GM19240 (cell line): ENCODE results near the gene GRIN2C.
"Not testable (repeated sequence)": the region's sequence is repeated elsewhere in the genome, so short reads cannot be mapped to it uniquely, and the experiment has no call there.

Experiments used
- DNase-seq: peaks from one replicate; pipeline ENCODE4 v3.0.0; 2011; ENCODE audit warnings: low spot score; ENCODE audit not compliant: insufficient read length

Gene GRIN2C

GRCh38 chr17:74881073-74881472, 21.4 kb upstream of the GRIN2C start:
- DNase-seq = no peak

DNA sequence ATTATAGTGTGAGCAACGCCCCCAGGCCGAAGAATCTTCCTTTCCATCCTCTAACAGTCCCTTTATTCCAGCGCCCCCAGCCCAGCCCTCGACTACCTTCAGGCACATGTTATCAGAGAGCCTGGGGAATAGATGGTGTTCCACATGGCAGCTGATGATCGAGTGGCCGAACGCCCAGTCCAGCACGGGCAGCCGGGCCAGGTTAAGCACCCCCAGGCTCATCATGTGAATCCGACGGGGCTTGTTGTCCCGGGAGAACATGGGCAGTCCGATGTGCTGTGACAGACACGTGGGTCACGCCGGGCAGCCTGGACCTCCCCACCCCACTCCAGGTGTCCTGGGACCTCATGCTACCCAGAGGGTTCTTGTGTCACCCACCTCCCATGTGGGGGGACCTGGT, 19.6 kb upstream of the GRIN2C start:
- DNase-seq = no peak

- DNase-seq = no peak
These were observed 19.0 kb upstream of the GRIN2C start for GRCh38 chr17:74878658-74879057.

DNA sequence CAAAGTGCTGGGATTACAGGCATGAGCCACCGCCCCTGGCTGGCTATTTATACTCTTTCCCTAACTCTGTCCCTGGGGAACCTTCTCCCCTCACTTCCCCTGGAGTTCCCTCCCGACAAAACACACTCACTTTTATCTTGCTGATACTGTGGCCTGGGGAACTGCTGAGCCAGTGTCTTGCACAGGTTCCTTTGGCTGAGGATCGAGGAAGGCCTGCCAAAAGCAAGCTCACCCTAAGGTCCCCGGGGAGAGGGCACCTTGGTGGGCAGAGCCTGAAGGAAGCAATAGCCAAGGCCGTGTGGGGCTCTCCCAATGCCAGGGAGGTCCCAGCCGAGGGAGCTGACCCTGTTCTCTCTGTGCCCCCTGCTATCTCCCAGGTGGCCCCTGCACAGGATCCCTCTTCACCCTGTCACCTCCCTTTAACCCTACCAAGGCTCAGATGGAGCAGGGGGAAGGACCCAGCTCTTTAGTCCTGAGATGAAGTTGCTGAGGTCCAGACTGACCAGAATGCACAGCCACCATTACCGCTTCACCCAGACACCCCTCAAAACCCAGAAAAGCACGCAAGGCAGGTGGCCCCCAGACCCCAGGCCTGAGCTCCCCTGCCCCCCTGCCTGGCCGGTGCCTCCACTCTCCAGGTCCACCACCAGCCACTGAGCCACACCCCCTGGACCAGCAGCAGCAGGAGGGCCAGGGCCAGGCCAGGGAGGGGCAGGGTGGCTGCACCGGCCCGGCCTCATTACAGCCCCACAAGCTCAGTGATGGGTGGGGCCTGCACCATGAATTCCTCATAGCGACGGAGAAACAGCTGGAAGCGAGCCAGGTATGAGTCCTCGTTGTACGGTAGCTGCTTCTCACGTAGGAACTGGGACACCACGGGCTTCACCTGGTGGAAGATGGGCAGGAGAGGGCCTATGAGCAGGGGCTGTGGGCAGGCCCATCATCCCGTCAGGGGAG, 18.2 kb upstream of the GRIN2C start:
- no peak for DNase-seq

DNA sequence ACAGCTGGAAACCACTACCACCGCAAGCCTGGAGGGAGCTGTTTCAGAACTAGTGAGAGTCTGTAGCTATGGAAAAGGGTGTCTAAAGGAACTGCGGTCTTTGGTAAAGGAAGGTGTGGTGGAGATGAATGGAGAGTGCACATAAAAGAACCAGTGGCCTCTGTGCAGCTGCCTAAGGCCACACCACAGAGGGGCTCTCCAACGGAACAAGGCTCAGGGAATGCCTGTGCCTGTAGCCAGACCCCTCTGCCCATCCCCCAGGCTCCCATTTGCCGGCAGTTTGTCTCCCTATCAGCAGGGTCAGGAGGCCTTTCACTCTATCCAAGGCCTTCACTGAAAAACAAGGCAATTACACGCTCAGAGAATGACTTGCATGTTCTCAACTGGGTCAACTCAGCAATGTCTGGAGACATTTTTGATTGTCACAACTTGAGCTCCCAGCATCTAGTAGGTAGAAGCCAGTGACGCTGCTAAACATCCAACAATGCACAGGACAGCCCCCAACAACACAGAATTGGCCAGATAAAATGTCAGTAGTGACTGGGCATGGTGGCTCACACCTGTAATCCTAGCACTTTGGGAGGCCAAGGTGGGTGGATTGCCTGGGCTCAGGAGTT, 16.4 kb upstream of the GRIN2C start:
- DNase-seq = no peak

- no peak for DNase-seq
These were observed 15.7 kb upstream of the GRIN2C start for GRCh38 chr17:74875155-74875976.

- no peak for DNase-seq
These were observed 14.9 kb upstream of the GRIN2C start for GRCh38 chr17:74874615-74875037.

GRCh38 chr17:74873874-74874614, 14.4 kb upstream of the GRIN2C start:
- no peak for DNase-seq

DNA sequence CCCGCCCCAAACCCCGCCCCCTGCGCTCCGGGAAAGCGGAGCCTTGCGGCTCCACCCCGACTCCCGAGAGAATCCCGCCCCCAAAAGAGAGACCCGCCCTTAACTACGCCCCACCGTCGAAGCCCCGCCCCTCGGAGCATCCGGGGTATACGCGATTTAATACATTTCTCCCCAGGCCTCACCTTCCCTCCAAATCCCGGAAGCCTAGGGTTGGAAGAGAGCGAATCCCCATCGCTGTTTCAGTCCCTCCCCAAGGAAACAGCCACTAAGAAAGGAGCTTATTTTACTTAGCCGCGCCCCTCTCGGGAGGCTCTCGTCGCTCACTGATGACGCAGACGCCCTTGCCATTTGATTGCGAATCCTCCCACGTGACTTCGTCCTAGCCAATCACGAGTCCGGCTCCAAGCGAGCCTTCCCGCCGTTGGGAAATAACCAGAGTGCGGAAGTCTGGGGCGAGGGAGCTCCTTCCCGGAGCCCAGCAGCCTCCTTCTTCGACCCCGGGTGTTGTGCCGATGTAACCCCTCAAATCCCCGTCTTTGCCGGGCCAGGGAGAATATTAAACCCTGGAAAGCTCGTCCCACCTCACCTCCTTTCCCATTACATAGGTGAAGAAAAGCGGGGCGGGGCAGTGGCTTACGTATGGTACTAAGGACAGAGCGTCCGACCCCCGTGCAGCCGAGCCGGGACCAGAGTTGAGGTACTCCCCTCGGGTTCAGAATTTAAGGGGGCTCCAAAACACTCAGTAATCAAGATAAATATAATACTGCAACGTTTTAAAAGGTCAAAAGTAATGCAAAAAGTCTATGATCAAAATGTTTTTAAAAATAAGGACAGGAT, 13.6 kb upstream of the GRIN2C start:
- peak; percentile 100 for DNase-seq

DNA sequence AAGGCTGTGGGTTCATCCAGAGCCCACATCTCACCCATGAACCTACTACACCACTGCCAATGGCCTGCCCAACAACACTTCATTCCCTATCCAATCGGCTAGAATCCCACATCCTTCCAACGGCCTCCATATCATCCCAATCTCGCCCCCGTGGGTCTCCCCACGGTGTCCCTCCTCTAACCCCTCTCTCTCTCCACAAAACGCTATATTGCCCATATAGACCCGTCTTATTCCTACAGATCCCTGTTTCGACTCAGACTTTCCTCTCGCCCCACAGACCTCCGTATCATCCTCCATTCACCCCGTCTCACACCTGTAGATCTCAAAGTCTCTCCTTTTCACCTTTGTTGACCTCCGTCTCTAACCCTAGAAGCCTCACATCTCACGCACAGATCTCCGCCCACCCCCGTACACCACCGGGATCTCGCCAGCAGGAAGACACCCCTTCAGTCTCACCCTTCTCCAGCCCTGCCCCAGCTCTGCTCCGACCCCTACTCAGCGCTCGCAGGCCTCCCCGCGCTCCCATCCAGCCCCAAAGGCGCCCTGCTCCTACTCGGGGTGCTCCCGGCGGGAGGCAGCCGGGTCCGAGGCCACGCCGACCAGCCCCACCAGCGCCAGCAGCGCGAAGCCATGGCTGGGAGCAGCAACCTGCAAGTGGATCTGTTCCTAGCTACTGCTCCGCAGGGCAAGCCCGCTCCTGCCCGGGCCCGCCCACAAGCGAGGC, 12.8 kb upstream of the GRIN2C start, which contains the start of gene FDXR:
Gene FDXR, minus strand, starts transcription at position 682 of the 724 bp plus-strand sequence. Its CDS starts 50 bp downstream, at position 632.
- no peak for DNase-seq

DNA sequence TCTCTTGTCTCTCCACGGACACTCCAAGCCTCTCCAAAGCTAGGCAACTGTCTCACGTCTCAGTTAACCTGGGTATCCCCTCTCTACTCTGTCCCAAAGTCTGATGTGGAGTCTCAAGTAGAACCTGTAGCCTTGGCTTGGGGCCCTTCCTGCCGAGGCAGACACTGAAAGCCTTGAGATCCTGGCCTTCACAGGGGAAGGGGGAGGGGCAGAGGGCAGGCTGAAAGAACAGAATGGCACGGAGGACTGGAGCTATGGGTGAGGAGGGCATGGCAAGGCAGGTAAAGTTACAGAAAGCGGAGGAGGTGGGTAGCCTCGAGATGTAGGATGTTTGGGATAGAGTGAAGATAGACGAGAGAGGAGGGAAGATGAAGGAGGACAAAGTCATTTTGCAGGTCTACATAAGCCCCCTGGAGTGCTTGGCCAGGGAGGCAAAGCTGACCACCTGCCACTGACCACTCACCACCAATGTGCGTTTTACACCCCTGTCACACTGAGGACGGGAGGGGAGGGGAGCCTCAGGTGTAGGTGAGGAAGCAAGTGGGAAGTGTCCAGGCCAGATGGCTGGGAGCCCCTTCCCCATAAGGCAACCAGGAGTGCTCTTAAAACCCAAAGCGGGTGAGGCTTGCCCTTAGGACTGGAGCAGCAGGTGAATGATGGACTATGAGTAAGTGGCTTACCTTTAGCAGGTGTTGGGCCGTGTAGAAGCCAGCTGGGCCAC, 11.8 kb upstream of the GRIN2C start:
- no peak for DNase-seq

DNA sequence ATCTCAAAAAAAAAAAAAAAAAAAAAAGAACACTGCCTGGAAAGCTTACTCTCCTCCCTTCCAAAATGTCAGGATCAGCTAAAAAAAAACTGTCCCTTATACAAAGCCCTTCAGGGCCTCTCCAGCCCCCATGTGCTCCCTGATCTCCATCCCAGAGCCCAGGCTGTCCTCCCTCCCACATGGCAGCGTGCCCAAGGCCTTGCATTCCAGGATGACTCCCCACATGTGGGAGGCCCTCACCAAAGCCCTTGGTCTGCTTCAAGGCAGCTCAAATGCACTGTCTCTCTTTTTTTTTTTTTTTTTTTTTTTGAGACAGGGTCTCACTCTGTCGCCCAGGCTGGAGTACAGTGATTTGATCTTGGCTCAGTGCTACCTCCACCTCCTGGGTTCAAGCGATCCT, 10.8 kb upstream of the GRIN2C start:
- DNase-seq = no peak

- DNase-seq = not testable (repeated sequence)
These were observed 10.3 kb upstream of the GRIN2C start for GRCh38 chr17:74870028-74870427.

- no peak for DNase-seq
These were observed 9.2 kb upstream of the GRIN2C start for GRCh38 chr17:74868908-74869255.

DNA sequence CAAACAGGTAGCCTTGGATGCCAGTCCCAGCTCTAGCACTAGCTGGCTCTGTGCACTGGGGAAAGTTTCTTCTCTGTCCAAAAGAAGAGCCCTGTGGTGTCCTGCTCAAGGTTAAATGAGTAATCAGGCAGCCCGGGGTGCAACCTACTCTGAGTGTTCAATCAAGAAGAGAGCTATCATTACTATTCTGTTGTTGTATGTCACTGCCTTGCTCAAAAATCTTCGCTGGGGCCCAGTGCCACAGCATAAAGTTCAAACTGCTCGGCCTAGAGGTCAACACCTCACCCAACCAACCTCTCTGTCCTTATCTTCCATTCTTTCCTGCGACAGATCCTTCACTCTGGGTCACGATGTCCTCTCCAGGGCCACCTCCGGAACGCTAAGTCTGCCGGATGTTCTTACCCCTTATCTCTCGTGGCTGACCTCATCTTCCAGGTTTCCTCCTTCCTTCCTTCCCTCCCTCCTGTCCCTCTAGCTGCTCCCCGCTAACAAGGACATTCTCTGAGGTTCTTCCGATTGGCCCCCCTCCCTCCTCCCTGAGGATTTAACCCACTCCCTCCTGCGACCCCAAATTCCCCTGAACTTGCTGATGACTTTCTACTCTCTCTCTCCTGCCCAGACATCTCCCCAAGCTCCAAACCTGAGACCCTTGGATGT, 8.7 kb upstream of the GRIN2C start:
- DNase-seq = no peak

DNA sequence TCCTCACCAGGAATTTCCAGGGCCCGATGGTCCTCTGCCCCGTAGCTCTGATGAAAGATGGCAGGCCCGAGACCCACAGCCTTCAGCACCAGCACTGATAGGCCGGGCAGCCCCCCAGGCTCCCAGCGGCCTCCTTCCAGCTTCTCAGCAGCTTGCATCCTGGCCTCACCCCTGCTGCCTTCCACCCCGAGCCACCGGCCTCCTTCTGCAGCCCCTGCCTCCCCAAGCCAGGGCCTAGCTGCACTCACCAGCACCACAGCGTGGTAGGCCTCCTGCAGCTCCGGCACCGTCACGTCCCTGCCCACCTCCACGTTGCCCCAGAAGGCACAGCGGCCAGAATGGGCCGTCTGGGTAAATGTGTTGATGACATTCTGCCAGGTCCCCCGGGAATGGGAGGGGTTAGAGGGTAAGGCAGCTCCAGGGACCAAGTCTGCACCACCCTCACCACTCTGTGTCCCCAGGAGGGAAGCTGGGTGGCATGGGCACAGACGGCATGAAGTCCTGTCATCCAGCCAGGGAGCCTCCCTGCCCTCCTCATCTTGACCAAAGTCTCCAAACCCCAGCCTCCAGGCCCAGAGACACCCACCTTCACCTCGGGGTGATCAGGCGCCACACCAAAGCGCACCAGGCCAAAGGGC, 6.6 kb upstream of the GRIN2C start:
- DNase-seq = no peak

DNA sequence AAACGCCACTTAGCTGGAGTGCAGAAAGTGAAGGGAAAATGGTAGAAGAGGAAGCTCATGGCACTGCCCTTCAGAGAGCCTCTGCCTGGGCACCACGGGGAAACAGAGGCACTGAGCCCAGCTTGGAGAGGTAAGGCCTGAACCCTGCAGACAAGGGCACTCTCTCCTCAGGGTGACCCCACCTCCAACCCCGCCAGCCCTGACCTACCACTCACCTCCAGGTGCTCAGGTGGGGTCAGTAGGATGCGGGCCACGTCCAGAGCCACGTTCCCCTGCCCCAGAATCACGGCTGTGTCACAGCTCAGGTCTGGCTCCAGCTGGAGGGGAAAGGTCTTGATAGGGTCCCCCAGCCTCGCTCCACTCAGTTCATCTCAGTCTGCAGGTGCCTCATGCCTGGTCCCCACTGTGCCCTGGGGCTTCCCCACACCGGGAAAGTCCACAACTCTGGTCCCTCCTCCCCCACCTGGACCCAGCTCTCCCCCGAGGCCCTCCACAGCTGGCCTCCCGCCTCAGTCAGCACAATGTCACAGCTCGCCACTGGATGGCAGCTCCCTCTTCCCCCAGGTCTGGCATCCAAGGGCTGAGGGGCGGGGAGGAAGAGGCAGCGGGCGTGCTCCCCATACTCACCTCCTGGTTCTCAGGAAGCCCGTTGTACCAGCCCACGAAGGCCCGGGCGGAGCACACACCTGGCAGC, 6.0 kb upstream of the GRIN2C start:
- DNase-seq = no peak
